SK-N-SH (cell line): ENCODE data around the gene CAPN11. TPM values are rescaled to one million over a fixed set of nuclear protein-coding genes. Genes with fewer than 3 reads are reported as not detected.

Source experiments
- CTCF ChIA-PET: fragments of 300-600, 350-600 bp; formaldehyde crosslinking; extraction: SDS; loops from one replicate; lab custom pipeline; 2021; lab: Yijun Ruan, JAX
- POLR2A ChIA-PET: fragments of 350-600 bp; sonication (Branson Sonifier 250); formaldehyde crosslinking; extraction: SDS; loops from one replicate; lab custom pipeline; 2020; ENCODE audit warnings: antibody characterized with exemption, inconsistent platforms; lab: Yijun Ruan, JAX
- DNase-seq: peaks from one replicate; pipeline ENCODE4 v3.0.0; 2012
- H2AFZ ChIP-seq: fragments of 200-600 bp; sonication (generic); 2 replicates; pipeline ENCODE4 v1.8.1; 2016; ENCODE audit warnings: antibody characterized with exemption, mild to moderate bottlenecking, low read depth
- H3F3A ChIP-seq: fragments of 200-600 bp; sonication (generic); replicated peaks from 2 replicates; pipeline ENCODE3; 2016; ENCODE audit warnings: antibody characterized with exemption, mild to moderate bottlenecking; ENCODE audit not compliant: insufficient read depth
- H3K27ac ChIP-seq, 2 experiments: fragments of 200-500 bp in 1 of 2; fragments of 200-600 bp in 1 of 2; sonication (Bioruptor generic) in 1 of 2; sonication (generic), shearing (Covaris generic) in 1 of 2; 2 replicates each; pipeline versions ENCODE4 v1.5.1 to v1.6.1; 2014 to 2016; ENCODE audit warnings: low read depth in 2 of 2, inconsistent platforms in 1 of 2, low read length in 1 of 2, mild to moderate bottlenecking in 1 of 2, mixed read lengths in 1 of 2
- H3K27me3 ChIP-seq: fragments of 200-600 bp; sonication (generic), shearing (Covaris generic); 2 replicates; pipeline ENCODE4 v1.6.1; 2016; ENCODE audit warnings: mixed run types; ENCODE audit not compliant: insufficient read depth
- H3K36me3 ChIP-seq, 2 experiments: fragments of 200-500 bp in 1 of 2; fragments of 200-600 bp in 1 of 2; sonication (Bioruptor generic) in 1 of 2; sonication (generic) in 1 of 2; replicated peaks in 1 of 2; 2 replicates each; pipeline versions ENCODE3 to v1.5.1; 2014 to 2016; ENCODE audit warnings: low read length in 1 of 2, mild to moderate bottlenecking in 1 of 2; ENCODE audit not compliant: insufficient read depth in 2 of 2, control insufficient read depth in 1 of 2
- H3K4me1 ChIP-seq, 2 experiments: fragments of 200-500 bp in 1 of 2; fragments of 200-600 bp in 1 of 2; sonication (Bioruptor generic) in 1 of 2; sonication (generic), shearing (Covaris generic) in 1 of 2; 2 replicates each; pipeline versions ENCODE4 v1.5.1 to v1.6.1; 2014 to 2016; ENCODE audit warnings: low read depth in 1 of 2, low read length in 1 of 2, mixed run types in 1 of 2; ENCODE audit not compliant: insufficient read depth in 2 of 2, control insufficient read depth in 1 of 2
- H3K4me2 ChIP-seq: fragments of 200-600 bp; sonication (generic), shearing (Covaris generic); 2 replicates; pipeline ENCODE4 v1.6.1; 2017; ENCODE audit warnings: mixed run types
- H3K4me3 ChIP-seq, 2 experiments: fragments of 200-500 bp in 1 of 2; fragments of 200-600 bp in 1 of 2; sonication (Bioruptor generic) in 1 of 2; sonication (generic), shearing (Covaris generic) in 1 of 2; 2 replicates each; pipeline versions ENCODE4 v1.5.1 to v1.8.1; 2014 to 2016; ENCODE audit warnings: low read depth in 2 of 2, inconsistent platforms in 1 of 2, low read length in 1 of 2, mild to moderate bottlenecking in 1 of 2, mixed read lengths in 1 of 2, moderate library complexity in 1 of 2
- H3K79me2 ChIP-seq: fragments of 200-600 bp; sonication (generic); 2 replicates; pipeline ENCODE4 v1.8.1; 2017; ENCODE audit warnings: mild to moderate bottlenecking; ENCODE audit not compliant: insufficient read depth
- H3K9ac ChIP-seq: fragments of 200-600 bp; sonication (generic); 2 replicates; pipeline ENCODE4 v1.6.1; 2017; ENCODE audit warnings: mixed run types
- H3K9me2 ChIP-seq: fragments of 200-600 bp; sonication (generic); 2 replicates; pipeline ENCODE4 v1.6.1; 2017; ENCODE audit warnings: mixed run types
- H3K9me3 ChIP-seq: fragments of 200-600 bp; sonication (generic); 2 replicates; pipeline ENCODE4 v1.6.1; 2017; ENCODE audit warnings: mixed run types, mild to moderate bottlenecking, moderate library complexity
- H4K20me1 ChIP-seq: fragments of 200-600 bp; sonication (generic); 2 replicates; pipeline ENCODE4 v1.6.1; 2017; ENCODE audit warnings: mild to moderate bottlenecking, mixed run types; ENCODE audit not compliant: insufficient read depth
- CHD2 ChIP-seq: fragments of 150-350 bp; IDR thresholded peaks from 2 replicates; pipeline ENCODE4 v1.6.1; 2018; ENCODE audit warnings: low read length; ENCODE audit not compliant: partially characterized antibody
- IRF3 ChIP-seq: fragments of 150-350 bp; IDR thresholded peaks from 2 replicates; pipeline ENCODE4 v1.6.1; 2016; ENCODE audit warnings: mild to moderate bottlenecking, low read depth, low read length
- JUND ChIP-seq: IDR thresholded peaks from 2 replicates; pipeline ENCODE4 v1.4.0; 2012
- MAX ChIP-seq: IDR thresholded peaks from 2 replicates; pipeline ENCODE4 v1.4.0; 2012; ENCODE audit warnings: low read depth
- MXI1 ChIP-seq: IDR thresholded peaks from 2 replicates; pipeline ENCODE4 v1.6.1; 2012; ENCODE audit warnings: mild to moderate bottlenecking, low read depth, low read length, improper control_type of control experiment
- NFIC ChIP-seq: IDR thresholded peaks from 2 replicates; pipeline ENCODE4 v1.4.0; 2012; ENCODE audit warnings: borderline replicate concordance
- RCOR1 ChIP-seq: fragments of 150-350 bp; IDR thresholded peaks from 2 replicates; pipeline ENCODE4 v1.6.1; 2017; ENCODE audit warnings: antibody characterized with exemption, low read length
- TCF12 ChIP-seq: IDR thresholded peaks from 2 replicates; pipeline ENCODE4 v1.4.0; 2012
- ZBTB33 ChIP-seq: IDR thresholded peaks from 2 replicates; pipeline ENCODE4 v1.4.0; 2012; ENCODE audit warnings: low read depth, borderline replicate concordance
- WGBS: methylation state at CpG from one replicate; pipeline ENCODE4 v1.1.6; 2017; ENCODE audit warnings: low lambda C conversion rate; 5-methylcytosine and 5-hydroxymethylcytosine counted together
- polyA plus RNA-seq, 3 experiments: library from polyadenylated mRNA; depleted of rRNA; stranded (reverse); fragments of >200 nt; gene quantifications; 2 replicates each; pipeline ENCODE4 v1.2.3, GENCODE V29; 2012

Gene CAPN11
- polyA plus RNA-seq, 1 of the 3 experiments (the other 2 are of a cell fraction) = not detected

- Histone ChIP-seq H3K9me2 (no peaks in the 10 kb centered on the region), H3K79me2 (peaks cover 7% of the 10 kb centered on the region; the same call in 1 of the 2 replicates), H3K27me3 (no peaks in the 10 kb centered on the region), H3K9ac (peak within 1 kb of the TSS; percentile 54; the same call in 1 of the 2 replicates), H3F3A (peaks cover 3% of the 10 kb centered on the region), H3K27ac (peak within 1 kb of the TSS in 1 of 2 experiments; percentile 98; a peak in 2 of 4 replicates), H2AFZ (peak within 1 kb of the TSS; percentile 56), H3K9me3 (no peaks in the 10 kb centered on the region), H3K4me1 (peaks cover 14 to 73% of the 10 kb centered on the region in 2 experiments), H3K4me3 (peak within 1 kb of the TSS; percentile 53 to 65), H3K36me3 (no peaks in the 10 kb centered on the region), H3K4me2 (peak within 1 kb of the TSS; percentile 99)
- POLR2A ChIA-PET = interaction anchor here (0.6 to 4.7 kb wide), 4 partner anchors 11 to 148 kb away, joined by 3 to 49 read pairs (median 6); partner anchors contain the start of genes HSP90AB1 and SLC35B2
- peak; percentile 95 for DNase-seq
- 1% methylated on average over 22 of the region's 73 CpGs for WGBS
- TF ChIP-seq MAX (peak; percentile 78), NFIC (no peak), TCF12 (no peak), IRF3 (no peak), CHD2 (peak; percentile 8), RCOR1 (no peak), MXI1 (peak; percentile 90), JUND (no peak), ZBTB33 (no peak)
- TF ChIP-seq, all 33 proteins: peak for 3
- CTCF ChIA-PET = interaction anchor here (0.9 to 13.7 kb wide), 11 partner anchors 11 to 115 kb away, joined by 3 to 224 read pairs (median 5); partner anchors contain the start of gene HSP90AB1
- peaks cover 5% of the 10 kb centered on the region; the same call in 1 of the 2 replicates for H4K20me1 ChIP-seq
Measured at GRCh38 chr6:44223319-44224028, 64.9 kb downstream of the CAPN11 start, which contains the start of gene SLC29A1. TSS of gene SLC29A1 (plus strand) at chr6:44223595. CDS start at chr6:44227314, 3,719 bp downstream.
